ENCODE results near the gene CACNB2.
"Not testable (repeated sequence)": the region's sequence is repeated elsewhere in the genome, so short reads cannot be mapped to it uniquely, and the experiment has no call there.

The CACNB2 gene

GRCh38 chr10:18417950-18418527 is 277.8 kb downstream of the CACNB2 start:
- H3K4me3 ChIP-seq (ENCODE audit: low read depth, low read length), result no peak overlapping the region

GRCh38 chr10:18418541-18419215 is 278.5 kb downstream of the CACNB2 start:
- DNase-seq (ENCODE audit: low read depth), result no peak
- no peak overlapping the region for H3K4me3 ChIP-seq (ENCODE audit: low read depth, low read length)

More at GRCh38 chr10:18417950-18418527, 277.8 kb downstream of the CACNB2 start:
- no peak for DNase-seq (ENCODE audit: low read depth)

- H3K4me3 ChIP-seq (ENCODE audit: low read depth, low read length), result no peak overlapping the region
- no peak for DNase-seq (ENCODE audit: low read depth)
These were observed 279.7 kb downstream of the CACNB2 start for GRCh38 chr10:18419945-18420344.

GRCh38 chr10:18421726-18422293 is 281.6 kb downstream of the CACNB2 start:
- no peak for DNase-seq (ENCODE audit: low read depth)
- no peak overlapping the region for H3K4me3 ChIP-seq (ENCODE audit: low read depth, low read length)

GRCh38 chr10:18423058-18423637 is 282.9 kb downstream of the CACNB2 start:
- no peak for DNase-seq (ENCODE audit: low read depth)

GRCh38 chr10:18424200-18424599 is 284.0 kb downstream of the CACNB2 start:
- no peak for DNase-seq (ENCODE audit: low read depth)
- no peak overlapping the region for H3K4me3 ChIP-seq (ENCODE audit: low read depth, low read length)

More at GRCh38 chr10:18423058-18423637, 282.9 kb downstream of the CACNB2 start:
- H3K4me3 ChIP-seq (ENCODE audit: low read depth, low read length), result no peak overlapping the region

GRCh38 chr10:18429335-18429734 is 289.1 kb downstream of the CACNB2 start:
- no peak for DNase-seq (ENCODE audit: low read depth)
- no peak overlapping the region for H3K4me3 ChIP-seq (ENCODE audit: low read depth, low read length)

GRCh38 chr10:18436902-18437301 is 296.7 kb downstream of the CACNB2 start:
- DNase-seq (ENCODE audit: low read depth), result no peak
- no peak overlapping the region for H3K4me3 ChIP-seq (ENCODE audit: low read depth, low read length)

- H3K4me3 ChIP-seq (ENCODE audit: low read depth, low read length), result no peak overlapping the region
- no peak for DNase-seq (ENCODE audit: low read depth)
These were observed 297.3 kb downstream of the CACNB2 start for GRCh38 chr10:18437486-18437885.

GRCh38 chr10:18438361-18439126 is 298.3 kb downstream of the CACNB2 start:
- H3K4me3 ChIP-seq (ENCODE audit: low read depth, low read length), result no peak overlapping the region
- no peak for DNase-seq (ENCODE audit: low read depth)

GRCh38 chr10:18439601-18440000 is 299.4 kb downstream of the CACNB2 start:
- DNase-seq (ENCODE audit: low read depth), result no peak

GRCh38 chr10:18445635-18446034 is 305.4 kb downstream of the CACNB2 start:
- H3K4me3 ChIP-seq (ENCODE audit: low read depth, low read length); DNase-seq (ENCODE audit: low read depth): not testable (repeated sequence)

More at GRCh38 chr10:18439601-18440000, 299.4 kb downstream of the CACNB2 start:
- H3K4me3 ChIP-seq (ENCODE audit: low read depth, low read length), result no peak overlapping the region

- DNase-seq (ENCODE audit: low read depth), result no peak
- no peak overlapping the region for H3K4me3 ChIP-seq (ENCODE audit: low read depth, low read length)
These were observed 306.0 kb downstream of the CACNB2 start for GRCh38 chr10:18446205-18446604.

- no peak for DNase-seq (ENCODE audit: low read depth)
These were observed 309.4 kb downstream of the CACNB2 start for GRCh38 chr10:18449611-18450026.

GRCh38 chr10:18450298-18450697 is 310.1 kb downstream of the CACNB2 start:
- DNase-seq (ENCODE audit: low read depth), result no peak
- no peak overlapping the region for H3K4me3 ChIP-seq (ENCODE audit: low read depth, low read length)

More at GRCh38 chr10:18449611-18450026, 309.4 kb downstream of the CACNB2 start:
- no peak overlapping the region for H3K4me3 ChIP-seq (ENCODE audit: low read depth, low read length)

- no peak for DNase-seq (ENCODE audit: low read depth)
- H3K4me3 ChIP-seq (ENCODE audit: low read depth, low read length), result no peak overlapping the region
These were observed 315.1 kb downstream of the CACNB2 start for GRCh38 chr10:18455086-18455884.

GRCh38 chr10:18456984-18457383 is 316.8 kb downstream of the CACNB2 start:
- no peak overlapping the region for H3K4me3 ChIP-seq (ENCODE audit: low read depth, low read length)
- no peak for DNase-seq (ENCODE audit: low read depth)

- H3K4me3 ChIP-seq (ENCODE audit: low read depth, low read length), result no peak overlapping the region
- no peak for DNase-seq (ENCODE audit: low read depth)
These were observed 319.8 kb downstream of the CACNB2 start for GRCh38 chr10:18460032-18460431.

- DNase-seq (ENCODE audit: low read depth), result no peak
- no peak overlapping the region for H3K4me3 ChIP-seq (ENCODE audit: low read depth, low read length)
These were observed 323.5 kb downstream of the CACNB2 start for GRCh38 chr10:18463673-18464211.

All from skeletal muscle cell (primary cell).